ENCODE data around the gene MAP3K5.

Gene MAP3K5

DNA sequence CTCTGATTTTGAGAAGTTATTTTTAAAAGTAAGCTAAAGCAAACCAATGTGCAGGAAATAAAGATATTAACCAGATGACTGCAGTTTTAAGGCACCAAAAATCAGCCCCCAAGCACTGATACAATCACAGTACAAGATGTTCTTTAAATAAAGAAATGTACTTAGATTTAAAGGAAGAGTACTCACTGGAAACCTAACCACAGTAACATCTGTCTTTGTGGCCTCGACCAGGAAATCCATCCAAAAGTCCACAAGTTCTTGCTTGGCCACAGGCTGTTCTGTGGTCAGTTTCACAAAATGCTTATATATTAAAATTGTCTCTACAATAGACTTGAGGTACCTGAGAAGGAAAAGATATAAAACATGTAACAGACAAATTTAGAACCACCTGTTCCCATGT lies 136.2 kb downstream of the MAP3K5 start:
- no peaks in the 10 kb centered on the region for H3K27me3 Mint-ChIP-seq

GRCh38 chr6:136655239-136656014 lies 136.8 kb downstream of the MAP3K5 start:
- Mint-ChIP-seq H3K4me1 (ENCODE audit: low read depth) (no peaks in the 10 kb centered on the region), H3K4me3 (no peak overlapping the region), H3K27me3 (no peaks in the 10 kb centered on the region), H3K36me3 (ENCODE audit: low read depth) (peaks cover 5% of the 10 kb centered on the region), H3K9me3 (no peaks in the 10 kb centered on the region), H3K27ac (no peak overlapping the region)

More for the DNA sequence above, 136.2 kb downstream of the MAP3K5 start:
- Mint-ChIP-seq H3K36me3 (ENCODE audit: low read depth) (peaks cover 5% of the 10 kb centered on the region), H3K27ac (no peak overlapping the region), H3K9me3 (no peaks in the 10 kb centered on the region), H3K4me1 (ENCODE audit: low read depth) (no peaks in the 10 kb centered on the region), H3K4me3 (no peak overlapping the region)

DNA sequence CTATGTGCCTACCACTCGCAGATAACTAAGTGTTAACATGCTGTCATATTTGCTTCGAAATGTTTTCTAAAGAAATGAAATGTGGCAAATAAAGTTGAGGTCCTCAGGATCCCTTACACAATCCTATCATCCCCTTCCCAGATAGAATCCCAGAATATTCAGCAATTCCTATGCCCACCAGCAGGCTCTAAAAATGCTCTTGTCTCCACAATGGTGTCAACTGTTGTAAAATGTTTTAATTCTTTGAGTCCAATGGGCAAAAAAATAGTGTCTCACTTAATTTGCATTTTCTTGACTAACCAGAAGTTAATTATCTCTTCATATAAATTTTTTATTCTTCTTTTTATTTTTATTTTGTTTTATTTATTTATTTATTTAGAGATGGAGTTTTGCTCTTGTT lies 138.2 kb downstream of the MAP3K5 start:
- peaks cover 10% of the 10 kb centered on the region for H3K36me3 Mint-ChIP-seq (ENCODE audit: low read depth)

GRCh38 chr6:136652656-136653055 lies 139.6 kb downstream of the MAP3K5 start:
- Mint-ChIP-seq H3K4me1 (ENCODE audit: low read depth) (no peaks in the 10 kb centered on the region), H3K9me3 (no peaks in the 10 kb centered on the region), H3K4me3 (no peak overlapping the region), H3K36me3 (ENCODE audit: low read depth) (peaks cover 10% of the 10 kb centered on the region), H3K27ac (no peak overlapping the region), H3K27me3 (no peaks in the 10 kb centered on the region)

More for the DNA sequence above, 138.2 kb downstream of the MAP3K5 start:
- Mint-ChIP-seq H3K27ac (no peak overlapping the region), H3K27me3 (no peaks in the 10 kb centered on the region), H3K4me1 (ENCODE audit: low read depth) (no peaks in the 10 kb centered on the region), H3K4me3 (no peak overlapping the region), H3K9me3 (no peaks in the 10 kb centered on the region)

DNA sequence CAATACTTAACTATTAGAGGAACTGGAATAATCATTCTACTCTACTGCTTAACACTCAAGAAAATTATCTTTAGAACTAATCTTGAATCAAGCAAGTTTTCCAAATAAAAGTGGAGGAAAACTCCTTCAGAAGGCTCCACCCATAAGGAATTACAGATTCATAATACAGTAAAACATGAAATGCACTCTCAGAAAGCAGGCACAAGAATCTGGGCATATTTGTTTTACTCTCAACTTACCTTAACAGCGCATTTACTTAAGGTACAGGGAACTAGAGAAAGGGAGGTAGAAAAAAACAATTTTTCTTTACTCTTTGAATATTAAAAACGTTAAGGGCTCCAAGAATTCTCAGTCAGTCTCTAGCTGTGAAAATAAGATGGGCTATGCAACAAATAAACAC lies 140.3 kb downstream of the MAP3K5 start:
- no peak overlapping the region for H3K4me3 Mint-ChIP-seq
- H3K27ac Mint-ChIP-seq = no peak overlapping the region
- peaks cover 10% of the 10 kb centered on the region for H3K36me3 Mint-ChIP-seq (ENCODE audit: low read depth)
- H3K4me1 Mint-ChIP-seq (ENCODE audit: low read depth) = no peaks in the 10 kb centered on the region
- H3K27me3 Mint-ChIP-seq = no peaks in the 10 kb centered on the region
- H3K9me3 Mint-ChIP-seq = no peaks in the 10 kb centered on the region

DNA sequence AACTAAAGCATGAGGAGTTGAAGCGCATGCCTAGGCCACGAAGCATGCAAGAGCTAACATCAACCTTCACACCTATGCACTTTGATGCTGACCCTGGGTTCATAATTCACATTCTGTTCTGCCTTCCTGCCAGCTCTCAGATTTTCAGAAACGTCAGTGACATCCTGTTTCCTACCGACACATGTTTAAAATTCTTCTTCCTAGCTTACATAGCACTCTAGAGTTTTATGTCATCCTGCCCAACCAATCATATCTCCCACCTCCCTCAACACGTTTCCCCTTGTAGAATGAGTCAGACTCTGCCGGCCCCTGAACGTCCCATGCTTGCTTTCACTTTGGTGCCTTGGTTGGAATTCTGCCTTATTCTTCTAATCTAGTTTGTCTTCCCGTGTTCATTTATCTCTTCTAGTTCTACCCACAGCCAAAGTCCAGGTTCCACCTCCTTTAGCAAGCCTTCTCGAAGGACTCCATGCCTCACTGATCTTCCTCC lies 144.9 kb downstream of the MAP3K5 start:
- Mint-ChIP-seq H3K27me3 (no peaks in the 10 kb centered on the region), H3K36me3 (ENCODE audit: low read depth) (peaks cover 4% of the 10 kb centered on the region), H3K4me3 (no peak overlapping the region), H3K9me3 (no peaks in the 10 kb centered on the region), H3K4me1 (ENCODE audit: low read depth) (no peaks in the 10 kb centered on the region), H3K27ac (no peak overlapping the region)

DNA sequence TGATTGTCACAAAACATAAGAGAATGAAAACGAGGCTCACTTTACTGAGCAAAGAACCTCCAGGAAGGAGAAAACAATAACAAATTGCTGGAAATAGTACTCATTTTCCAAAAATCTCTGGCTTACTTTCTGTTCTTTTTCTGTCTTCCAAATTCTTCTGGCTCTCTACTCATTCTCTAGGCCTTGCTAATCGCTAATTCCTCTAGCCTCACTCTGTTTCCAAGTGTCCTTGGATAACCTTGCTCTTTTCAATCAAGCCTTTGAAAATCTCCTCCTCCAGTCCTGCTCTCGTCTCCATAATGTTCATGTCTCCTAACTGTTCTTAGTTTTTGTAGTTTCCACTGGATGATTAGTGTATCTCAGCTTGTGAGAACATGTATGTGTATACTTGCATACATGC lies 145.9 kb downstream of the MAP3K5 start:
- H3K4me1 Mint-ChIP-seq (ENCODE audit: low read depth) = no peaks in the 10 kb centered on the region
- no peaks in the 10 kb centered on the region for H3K9me3 Mint-ChIP-seq
- no peak overlapping the region for H3K27ac Mint-ChIP-seq
- H3K27me3 Mint-ChIP-seq = no peaks in the 10 kb centered on the region
- peaks cover 4% of the 10 kb centered on the region for H3K36me3 Mint-ChIP-seq (ENCODE audit: low read depth)
- no peak overlapping the region for H3K4me3 Mint-ChIP-seq

- Mint-ChIP-seq H3K9me3 (no peaks in the 10 kb centered on the region), H3K27ac (no peak overlapping the region), H3K36me3 (ENCODE audit: low read depth) (peaks cover 4% of the 10 kb centered on the region)
Observed at GRCh38 chr6:136644597-136644952, 147.7 kb downstream of the MAP3K5 start.

GRCh38 chr6:136643850-136644596 lies 148.3 kb downstream of the MAP3K5 start:
- H3K27ac Mint-ChIP-seq = no peak overlapping the region
- H3K4me1 Mint-ChIP-seq (ENCODE audit: low read depth) = no peaks in the 10 kb centered on the region
- H3K4me3 Mint-ChIP-seq = no peak overlapping the region
- H3K27me3 Mint-ChIP-seq = no peaks in the 10 kb centered on the region
- H3K9me3 Mint-ChIP-seq = no peaks in the 10 kb centered on the region
- H3K36me3 Mint-ChIP-seq (ENCODE audit: low read depth) = peaks cover 4% of the 10 kb centered on the region

More at GRCh38 chr6:136644597-136644952, 147.7 kb downstream of the MAP3K5 start:
- H3K4me3 Mint-ChIP-seq = no peak overlapping the region
- H3K4me1 Mint-ChIP-seq (ENCODE audit: low read depth) = no peaks in the 10 kb centered on the region
- H3K27me3 Mint-ChIP-seq = no peaks in the 10 kb centered on the region

GRCh38 chr6:136641873-136642465 lies 150.3 kb downstream of the MAP3K5 start:
- Mint-ChIP-seq H3K36me3 (ENCODE audit: low read depth) (peaks cover 9% of the 10 kb centered on the region), H3K4me3 (no peak overlapping the region), H3K27ac (no peak overlapping the region), H3K4me1 (ENCODE audit: low read depth) (no peaks in the 10 kb centered on the region), H3K27me3 (no peaks in the 10 kb centered on the region), H3K9me3 (no peaks in the 10 kb centered on the region)

DNA sequence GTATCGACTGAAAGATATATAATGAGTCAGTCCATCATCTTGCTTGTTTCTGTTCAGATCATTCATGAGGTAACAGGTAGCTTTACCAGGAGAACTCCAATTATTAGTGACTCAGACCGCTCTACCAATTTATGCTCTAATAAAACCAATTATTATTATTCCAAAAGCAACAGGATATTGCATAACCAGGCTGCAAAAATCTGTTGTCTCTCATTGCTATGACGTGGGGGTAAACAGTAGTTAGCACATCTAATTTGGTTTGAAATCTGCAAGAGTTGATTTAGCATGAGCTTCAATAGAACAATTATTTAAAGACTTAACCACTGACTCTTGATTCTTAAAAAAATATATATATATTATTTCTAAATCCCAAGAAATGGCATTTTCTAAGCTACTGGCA lies 151.1 kb downstream of the MAP3K5 start:
- no peaks in the 10 kb centered on the region for H3K9me3 Mint-ChIP-seq
- H3K27ac Mint-ChIP-seq = no peak overlapping the region
- H3K36me3 Mint-ChIP-seq (ENCODE audit: low read depth) = peaks cover 17% of the 10 kb centered on the region
- no peak overlapping the region for H3K4me3 Mint-ChIP-seq
- H3K4me1 Mint-ChIP-seq (ENCODE audit: low read depth) = no peaks in the 10 kb centered on the region
- no peaks in the 10 kb centered on the region for H3K27me3 Mint-ChIP-seq

DNA sequence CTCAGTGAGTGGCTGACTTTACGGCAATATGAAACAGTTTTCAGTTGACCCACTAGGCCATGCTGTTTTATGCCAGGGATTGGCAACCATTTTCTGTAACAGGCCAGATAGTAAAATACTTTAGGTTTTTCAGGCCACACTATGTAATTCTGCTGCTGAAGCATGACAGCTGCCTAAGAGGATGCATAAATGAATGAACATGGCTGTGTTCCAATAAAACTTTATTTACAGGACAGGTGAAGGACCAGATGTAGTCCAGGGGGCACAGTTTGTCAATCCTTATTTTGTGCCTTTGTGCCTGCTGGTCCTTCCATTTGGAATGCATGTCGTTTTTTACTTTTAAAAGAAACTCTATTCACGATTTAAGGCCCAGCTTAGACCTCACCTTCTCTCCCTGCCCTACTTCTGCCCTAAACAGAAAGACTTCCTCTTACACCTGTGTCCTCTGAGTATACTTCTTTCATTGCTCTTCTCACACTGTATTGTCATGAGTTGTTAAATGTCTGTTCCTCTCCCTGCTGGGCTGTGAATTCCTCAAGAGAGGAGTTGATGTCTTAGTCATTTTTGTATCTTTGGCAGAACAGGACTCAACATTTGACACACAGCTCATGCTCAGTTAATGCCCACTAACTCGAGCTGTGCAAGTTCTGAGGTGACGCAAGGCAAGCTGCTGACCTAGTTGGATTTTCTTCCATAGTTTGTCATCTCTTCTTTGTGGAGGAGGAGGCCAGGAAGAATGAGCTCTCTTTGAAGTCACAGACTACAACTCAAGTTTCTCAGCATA lies 152.0 kb downstream of the MAP3K5 start:
- peaks cover 20% of the 10 kb centered on the region for H3K36me3 Mint-ChIP-seq (ENCODE audit: low read depth)
- H3K4me1 Mint-ChIP-seq (ENCODE audit: low read depth) = no peaks in the 10 kb centered on the region
- H3K27me3 Mint-ChIP-seq = no peaks in the 10 kb centered on the region
- no peak overlapping the region for H3K4me3 Mint-ChIP-seq
- H3K27ac Mint-ChIP-seq = no peak overlapping the region
- H3K9me3 Mint-ChIP-seq = no peaks in the 10 kb centered on the region

GRCh38 chr6:136639702-136640101 lies 152.6 kb downstream of the MAP3K5 start:
- Mint-ChIP-seq H3K4me3 (no peak overlapping the region), H3K4me1 (ENCODE audit: low read depth) (no peaks in the 10 kb centered on the region), H3K36me3 (ENCODE audit: low read depth) (peaks cover 24% of the 10 kb centered on the region)

DNA sequence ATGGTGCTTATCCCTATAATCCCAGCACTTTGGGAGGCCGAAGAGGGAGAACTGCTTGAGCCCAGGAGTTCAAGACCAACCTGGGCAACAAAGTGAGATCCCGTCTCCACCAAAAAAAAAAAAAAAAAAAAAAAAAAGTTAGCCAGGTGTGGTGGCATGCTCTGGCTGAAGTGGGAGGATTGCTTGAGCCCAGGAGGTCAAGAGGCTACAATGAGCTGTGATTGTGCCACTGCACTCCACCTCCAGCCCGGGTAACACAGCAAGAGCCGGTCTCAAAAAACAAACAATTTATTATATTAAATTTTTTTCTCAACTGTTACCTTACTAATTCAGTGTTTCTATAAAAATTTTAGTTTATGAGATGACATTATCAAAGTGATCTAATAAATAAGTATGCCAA lies 156.7 kb downstream of the MAP3K5 start:
- Mint-ChIP-seq H3K4me1 (ENCODE audit: low read depth) (no peaks in the 10 kb centered on the region), H3K36me3 (ENCODE audit: low read depth) (peaks cover 35% of the 10 kb centered on the region), H3K4me3 (no peak overlapping the region), H3K9me3 (no peaks in the 10 kb centered on the region), H3K27me3 (no peaks in the 10 kb centered on the region), H3K27ac (no peak overlapping the region)

More at GRCh38 chr6:136639702-136640101, 152.6 kb downstream of the MAP3K5 start:
- no peak overlapping the region for H3K27ac Mint-ChIP-seq
- no peaks in the 10 kb centered on the region for H3K27me3 Mint-ChIP-seq
- H3K9me3 Mint-ChIP-seq = no peaks in the 10 kb centered on the region

Measured in stimulated activated naive CD8-positive, alpha-beta T cell treated with anti-CD3 and anti-CD28 coated beads, Interleukin-15, Interleukin-2, amounts not matched to agents 100 ng/mL and 50 ng/mL, for 24 hours (primary cell).